GM12878 (cell line): ENCODE data around the gene NNMT. TPM values are rescaled to one million over a fixed set of nuclear protein-coding genes. Genes with fewer than 3 reads are reported as not detected.

Experiments used
- ATAC-seq: fragments of 200-7000 bp; cut with Tn5 transposase; 3 replicates; pipeline ENCODE4 v1.9.1; 2020; ENCODE audit warnings: mild to moderate bottlenecking, moderate library complexity
- BruUV-seq: library from RNA; stranded (reverse); fragments of 400-500 nt; replicated peaks from 2 replicates; lab custom pipeline; 2021; lab: Mats Ljungman, UMichigan
- CTCF ChIA-PET: fragments of 300-600 bp; sonication (Branson Sonifier 250); formaldehyde crosslinking; extraction: SDS; loops from one replicate; lab custom pipeline; 2021; ENCODE audit warnings: inconsistent platforms; lab: Yijun Ruan, JAX
- POLR2A ChIA-PET: fragments of 350-600 bp; formaldehyde crosslinking; extraction: SDS; loops from one replicate; lab custom pipeline; 2021; ENCODE audit warnings: inconsistent platforms; lab: Charles Lee
- RAD21 ChIA-PET: fragments of 300-600 bp; sonication (Branson Sonifier 250); formaldehyde crosslinking; loops from one replicate; lab custom pipeline; 2023; ENCODE audit warnings: antibody characterized with exemption; ENCODE audit not compliant: unreplicated experiment; lab: Charles Lee
- SMC1A ChIA-PET: fragments of 300-600 bp; sonication (Branson Sonifier 250); formaldehyde crosslinking; loops from one replicate; lab custom pipeline; 2023; ENCODE audit not compliant: unreplicated experiment, uncharacterized antibody; lab: Charles Lee
- DNase-seq: peaks from one replicate; pipeline ENCODE4 v3.0.0-alpha.2; 2011; ENCODE audit warnings: low read depth, low spot score
- FAIRE-seq: peaks from 3 replicates; lab custom pipeline; 2011; peaks lifted over from hg19 to GRCh38; lab: Jason Lieb, UNC
- H2AFZ ChIP-seq: 2 replicates; pipeline ENCODE4 v1.6.0; 2011; ENCODE audit warnings: low read depth, low read length, control low read depth; ENCODE audit not compliant: control insufficient read depth
- H3K27ac ChIP-seq: 2 replicates; pipeline ENCODE4 v1.5.1; 2011; ENCODE audit warnings: control low read depth; ENCODE audit not compliant: control insufficient read depth, insufficient read depth
- H3K27me3 ChIP-seq, 2 experiments: replicated peaks in 1 of 2; 2 replicates each; pipeline versions ENCODE4 v1.6.0 to v1.6.1; 2011; ENCODE audit warnings: low read length in 1 of 2; ENCODE audit not compliant: control insufficient read depth in 2 of 2, insufficient read depth in 2 of 2
- H3K36me3 ChIP-seq, 2 experiments: 2 replicates each; pipeline ENCODE4 v1.5.1; 2011; ENCODE audit warnings: low read length in 1 of 2; ENCODE audit not compliant: control insufficient read depth in 2 of 2, insufficient read depth in 2 of 2
- H3K4me1 ChIP-seq: 2 replicates; pipeline ENCODE4 v1.6.1; 2011; ENCODE audit warnings: mild to moderate bottlenecking, low read length, moderate library complexity, mixed read lengths; ENCODE audit not compliant: control insufficient read depth, insufficient read depth
- H3K4me2 ChIP-seq: 2 replicates; pipeline ENCODE4 v1.6.0; 2011; ENCODE audit warnings: control low read depth; ENCODE audit not compliant: control insufficient read depth, insufficient read depth
- H3K4me3 ChIP-seq: fragments of 200-600 bp; sonication (generic); 2 replicates; pipeline ENCODE4 v1.5.1; 2016
- H3K79me2 ChIP-seq: 2 replicates; pipeline ENCODE4 v1.6.0; 2011; ENCODE audit warnings: low read length; ENCODE audit not compliant: control insufficient read depth, insufficient read depth
- H3K9ac ChIP-seq: 2 replicates; pipeline ENCODE4 v1.8.0; 2011; ENCODE audit warnings: low read length, control low read depth, mixed read lengths; ENCODE audit not compliant: control insufficient read depth, insufficient read depth
- H3K9me3 ChIP-seq: replicated peaks from 3 replicates; pipeline ENCODE4 v1.5.1; 2011; ENCODE audit warnings: mild to moderate bottlenecking, low read length; ENCODE audit not compliant: control insufficient read depth, insufficient read depth
- H4K20me1 ChIP-seq: 2 replicates; pipeline ENCODE4 v1.6.0; 2011; ENCODE audit not compliant: control insufficient read depth, insufficient read depth
- ETV6 ChIP-seq, 2 experiments: fragments of 450-650 bp in 1 of 2; IDR thresholded peaks in 1 of 2; conservative IDR thresholded peaks in 1 of 2; 2 replicates each; pipeline ENCODE4 v1.6.1; 2014; ENCODE audit warnings: antibody characterized with exemption in 1 of 2, borderline replicate concordance in 1 of 2, low read depth in 1 of 2, mild to moderate bottlenecking in 1 of 2, moderate library complexity in 1 of 2
- GABPA ChIP-seq: IDR thresholded peaks from 2 replicates; pipeline ENCODE4 v1.6.1; 2014; ENCODE audit warnings: antibody characterized with exemption, low read depth, mild to moderate bottlenecking, inconsistent platforms
- RAD21 ChIP-seq: IDR thresholded peaks from 2 replicates; pipeline ENCODE4 v1.6.1; 2011; ENCODE audit warnings: mild to moderate bottlenecking, low read depth, low read length, moderate library complexity; ENCODE audit not compliant: insufficient read depth
- WGBS: methylation state at CpG from one replicate; pipeline ENCODE4 v1.1.6; 2016; ENCODE audit warnings: low lambda C conversion rate; ENCODE audit not compliant: insufficient replicate concordance, insufficient coverage; ENCODE audit errors: missing lambda C conversion rate; 5-methylcytosine and 5-hydroxymethylcytosine counted together
- in situ Hi-C: fragments of 300-500 bp; cut with MboI; formaldehyde crosslinking; loops from 9 replicates; pipeline ENCODE4 v1.14.3; 2018; ENCODE audit warnings: mixed read lengths
- intact Hi-C: fragments of 100-400 bp; cut with micrococcal nuclease; formaldehyde crosslinking; loops from one replicate; pipeline ENCODE4 v1.14.2; 2022; ENCODE audit not compliant: unreplicated experiment
- polyA plus RNA-seq, 11 experiments: library from polyadenylated mRNA; depleted of rRNA in 4 of 11; unstranded in 6 of 11; stranded (reverse) in 5 of 11; fragments of >200 nt; fragmentation: Nextera tagmentation in 4 of 11; fragmentation: Illumina TruSeq in 1 of 11; extraction: Ambion mirVana in 4 of 11; extraction: Trizol in 1 of 11; gene quantifications; 1 replicate in 1 of 11; 2 replicates in 10 of 11; pipeline versions ENCODE4 v1.2.1 to v1.2.3, GENCODE V29; 2011 to 2016; ENCODE audit warnings: inconsistent platforms in 2 of 11, missing spikeins in 2 of 11, low read depth in 1 of 11
- total RNA-seq, 4 experiments: library from RNA; depleted of rRNA in 3 of 4; stranded (reverse); fragments of >200 nt in 3 of 4; fragmentation: Illumina TruSeq in 1 of 4; extraction: Trizol in 1 of 4; gene quantifications; 2 replicates each; pipeline versions ENCODE4 v1.2.1 to v1.2.3, GENCODE V29; 2013 to 2021
- TF ChIP-seq, protein P1 (sequence below), 3 experiments: IDR thresholded peaks in 2 of 3; conservative IDR thresholded peaks in 1 of 3; 2 replicates each; pipeline ENCODE4 v1.5.1; 2011; ENCODE audit warnings: low read depth in 3 of 3, low read length in 3 of 3, mild to moderate bottlenecking in 3 of 3, control low read depth in 2 of 3, moderate library complexity in 2 of 3, inconsistent platforms in 1 of 3, mixed read lengths in 1 of 3; ENCODE audit not compliant: control insufficient read depth in 2 of 3, insufficient read depth in 1 of 3; ENCODE audit errors: extremely low read depth in 1 of 3
- TF ChIP-seq, protein P2 (sequence below): fragments of 450-650 bp; IDR thresholded peaks from 2 replicates; pipeline ENCODE4 v1.6.1; 2017; ENCODE audit warnings: mild to moderate bottlenecking, low read depth, inconsistent platforms; ENCODE audit not compliant: poor library complexity, severe bottlenecking
- TF ChIP-seq, protein P3 (sequence below): fragments of 150-350 bp; IDR thresholded peaks from 2 replicates; pipeline ENCODE4 v1.6.1; 2014; ENCODE audit warnings: mild to moderate bottlenecking, low read depth, low read length

NNMT gene
- total and polyA plus RNA-seq, 10 of the 15 experiments (the other 5 are each of a cell fraction or from before 2014, with no cell fraction given): 0.46 TPM; not detected in 9

- no peaks in the 10 kb centered on the region for H3K4me1 ChIP-seq
- no peak overlapping the region for H2AFZ ChIP-seq
- RAD21 ChIA-PET: no interaction called here
- SMC1A ChIA-PET: no interaction called here
- intact Hi-C loops: no loop called here
- in situ Hi-C loops: no loop called here
- POLR2A ChIA-PET: no interaction called here
- no peak overlapping the region for H3K27ac ChIP-seq
- ATAC-seq: peak; percentile 66
- no peaks in the 10 kb centered on the region for H3K9me3 ChIP-seq
- H3K79me2 ChIP-seq: no peaks in the 10 kb centered on the region
- no peak overlapping the region for H3K4me2 ChIP-seq
- no peak overlapping the region for H3K4me3 ChIP-seq
- no peaks in the 10 kb centered on the region for H4K20me1 ChIP-seq
- no peaks in the 10 kb centered on the region for H3K36me3 ChIP-seq
- no peak overlapping the region for H3K9ac ChIP-seq
- no peak for TF ChIP-seq ETV6 (conservative IDR thresholded peaks at IDR 0.05 in 1 of 2, IDR thresholded peaks at IDR 0.05 in 1 of 2; ENCODE audit: borderline replicate concordance in 1 of 2, low read depth in 1 of 2)
- TF ChIP-seq, protein P1, sequence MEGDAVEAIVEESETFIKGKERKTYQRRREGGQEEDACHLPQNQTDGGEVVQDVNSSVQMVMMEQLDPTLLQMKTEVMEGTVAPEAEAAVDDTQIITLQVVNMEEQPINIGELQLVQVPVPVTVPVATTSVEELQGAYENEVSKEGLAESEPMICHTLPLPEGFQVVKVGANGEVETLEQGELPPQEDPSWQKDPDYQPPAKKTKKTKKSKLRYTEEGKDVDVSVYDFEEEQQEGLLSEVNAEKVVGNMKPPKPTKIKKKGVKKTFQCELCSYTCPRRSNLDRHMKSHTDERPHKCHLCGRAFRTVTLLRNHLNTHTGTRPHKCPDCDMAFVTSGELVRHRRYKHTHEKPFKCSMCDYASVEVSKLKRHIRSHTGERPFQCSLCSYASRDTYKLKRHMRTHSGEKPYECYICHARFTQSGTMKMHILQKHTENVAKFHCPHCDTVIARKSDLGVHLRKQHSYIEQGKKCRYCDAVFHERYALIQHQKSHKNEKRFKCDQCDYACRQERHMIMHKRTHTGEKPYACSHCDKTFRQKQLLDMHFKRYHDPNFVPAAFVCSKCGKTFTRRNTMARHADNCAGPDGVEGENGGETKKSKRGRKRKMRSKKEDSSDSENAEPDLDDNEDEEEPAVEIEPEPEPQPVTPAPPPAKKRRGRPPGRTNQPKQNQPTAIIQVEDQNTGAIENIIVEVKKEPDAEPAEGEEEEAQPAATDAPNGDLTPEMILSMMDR (IDR thresholded peaks at IDR 0.05 in 2 of 3, conservative IDR thresholded peaks at IDR 0.05 in 1 of 3; ENCODE audit: control insufficient read depth in 2 of 3, extremely low read depth in 1 of 3, insufficient read depth in 1 of 3, low read depth in 3 of 3, low read length in 3 of 3): peak; percentile 34 to 45 (median 38); a peak in 5 of 6 replicates
- TF ChIP-seq, protein P2, sequence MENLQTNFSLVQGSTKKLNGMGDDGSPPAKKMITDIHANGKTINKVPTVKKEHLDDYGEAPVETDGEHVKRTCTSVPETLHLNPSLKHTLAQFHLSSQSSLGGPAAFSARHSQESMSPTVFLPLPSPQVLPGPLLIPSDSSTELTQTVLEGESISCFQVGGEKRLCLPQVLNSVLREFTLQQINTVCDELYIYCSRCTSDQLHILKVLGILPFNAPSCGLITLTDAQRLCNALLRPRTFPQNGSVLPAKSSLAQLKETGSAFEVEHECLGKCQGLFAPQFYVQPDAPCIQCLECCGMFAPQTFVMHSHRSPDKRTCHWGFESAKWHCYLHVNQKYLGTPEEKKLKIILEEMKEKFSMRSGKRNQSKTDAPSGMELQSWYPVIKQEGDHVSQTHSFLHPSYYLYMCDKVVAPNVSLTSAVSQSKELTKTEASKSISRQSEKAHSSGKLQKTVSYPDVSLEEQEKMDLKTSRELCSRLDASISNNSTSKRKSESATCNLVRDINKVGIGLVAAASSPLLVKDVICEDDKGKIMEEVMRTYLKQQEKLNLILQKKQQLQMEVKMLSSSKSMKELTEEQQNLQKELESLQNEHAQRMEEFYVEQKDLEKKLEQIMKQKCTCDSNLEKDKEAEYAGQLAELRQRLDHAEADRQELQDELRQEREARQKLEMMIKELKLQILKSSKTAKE: no peak
- TF ChIP-seq, protein P3, sequence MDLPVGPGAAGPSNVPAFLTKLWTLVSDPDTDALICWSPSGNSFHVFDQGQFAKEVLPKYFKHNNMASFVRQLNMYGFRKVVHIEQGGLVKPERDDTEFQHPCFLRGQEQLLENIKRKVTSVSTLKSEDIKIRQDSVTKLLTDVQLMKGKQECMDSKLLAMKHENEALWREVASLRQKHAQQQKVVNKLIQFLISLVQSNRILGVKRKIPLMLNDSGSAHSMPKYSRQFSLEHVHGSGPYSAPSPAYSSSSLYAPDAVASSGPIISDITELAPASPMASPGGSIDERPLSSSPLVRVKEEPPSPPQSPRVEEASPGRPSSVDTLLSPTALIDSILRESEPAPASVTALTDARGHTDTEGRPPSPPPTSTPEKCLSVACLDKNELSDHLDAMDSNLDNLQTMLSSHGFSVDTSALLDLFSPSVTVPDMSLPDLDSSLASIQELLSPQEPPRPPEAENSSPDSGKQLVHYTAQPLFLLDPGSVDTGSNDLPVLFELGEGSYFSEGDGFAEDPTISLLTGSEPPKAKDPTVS: no peak
- peak; percentile 45 for TF ChIP-seq RAD21
- TF ChIP-seq GABPA: no peak
- CTCF ChIA-PET: interaction anchor here (0.8 kb wide), 1 partner anchor 19 kb away, joined by 3 read pairs; no protein-coding TSS in a partner anchor
- no TSS peak for BruUV-seq
- DNase-seq: no peak
- FAIRE-seq: no peak
- WGBS: 38% methylated on average over 6 of the region's 6 CpGs
- peaks cover 0 to 6% of the 10 kb centered on the region in 2 experiments; a peak in 3 of 4 replicates for H3K27me3 ChIP-seq
These were observed 15.5 kb upstream of the NNMT start for GRCh38 chr11:114280696-114281095.
